Measurements from ENCODE around the gene SCAI. TPM values are rescaled to one million over a fixed set of nuclear protein-coding genes. Genes with fewer than 3 reads are reported as not detected.

The SCAI gene
- total RNA-seq (2022) = 3.7 and 5.4 TPM in 2 replicates
- percentile 51 among the genes with signal in this experiment for Bru-seq, nascent RNA
- BruChase-seq, experiment 1, labeled RNA remaining after a 6-hour chase = percentile 53 among the genes with signal in this experiment
- percentile 53 among the genes with signal in this experiment for BruChase-seq, experiment 2, labeled RNA remaining after a 2-hour chase
- long read RNA-seq, partial matches to known transcripts = 0 of 4 reads
- long read RNA-seq, other reads (novel, unspliced or antisense) = 4 of 4 reads

DNA sequence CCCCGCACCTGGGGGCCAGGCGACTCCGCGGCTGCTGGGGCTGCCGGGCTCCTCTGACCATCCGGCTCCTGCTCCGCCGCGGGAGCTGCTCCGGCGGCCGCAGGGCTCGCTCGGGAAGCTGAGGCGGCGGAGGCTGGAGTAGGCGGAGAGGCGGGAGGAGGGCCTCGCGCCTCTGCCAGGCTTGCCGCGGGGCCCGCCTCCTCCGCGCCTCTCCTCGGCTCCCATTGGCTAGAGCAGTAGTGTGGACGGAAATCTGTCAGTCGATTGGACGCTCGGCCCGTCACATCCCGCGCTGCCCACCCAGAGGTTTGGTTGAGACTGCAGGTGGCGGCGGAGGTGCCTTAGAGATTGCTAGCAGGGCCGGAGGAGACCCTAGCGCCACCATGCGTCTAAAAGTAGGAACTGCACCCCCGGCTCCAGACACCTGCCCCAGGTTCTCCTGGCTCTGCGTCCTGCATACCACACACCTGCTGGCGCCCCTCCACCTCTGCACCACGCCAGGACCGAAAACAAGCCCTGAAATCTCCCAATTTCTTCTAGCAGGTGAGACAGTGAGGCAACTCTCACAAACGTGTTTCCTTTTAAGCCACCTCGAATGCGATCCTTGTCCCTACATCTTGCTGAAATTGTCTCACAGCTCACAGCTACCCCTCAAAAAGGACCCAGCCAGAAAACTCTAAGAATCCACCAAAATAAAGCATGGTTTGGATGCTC, at the start of gene SCAI:
Gene SCAI (minus strand): TSS at position 152 of the 714 bp plus-strand sequence. CDS start 91 bp downstream, at position 61.
- BruUV-seq (replicated peaks) = no TSS peak
- intact Hi-C loops (cut with micrococcal nuclease) = loop anchor here (1.0 to 5.0 kb wide), 4 partner anchors 202 to 373 kb away; partner anchors contain the start of genes GOLGA1 and NR6A1
- peak within 1 kb of the TSS; percentile 95 for H3K4me3 Mint-ChIP-seq (ENCODE audit: unreplicated experiment)
- H3K4me1 Mint-ChIP-seq (ENCODE audit: insufficient read depth, unreplicated experiment) = peaks cover 21% of the 10 kb centered on the region
- H3K36me3 Mint-ChIP-seq (ENCODE audit: insufficient read depth, unreplicated experiment) = peaks cover 25% of the 10 kb centered on the region
- no peaks in the 10 kb centered on the region for H3K27me3 Mint-ChIP-seq (ENCODE audit: insufficient read depth, unreplicated experiment)
- POLR2A ChIA-PET = interaction anchor here (0.5 to 2.1 kb wide), 16 partner anchors 11 to 736 kb away, joined by 3 to 9 read pairs (median 3); partner anchors contain the start of genes ARPC5L, NR6A1 and RPL35
- TF ChIP-seq, protein P1, sequence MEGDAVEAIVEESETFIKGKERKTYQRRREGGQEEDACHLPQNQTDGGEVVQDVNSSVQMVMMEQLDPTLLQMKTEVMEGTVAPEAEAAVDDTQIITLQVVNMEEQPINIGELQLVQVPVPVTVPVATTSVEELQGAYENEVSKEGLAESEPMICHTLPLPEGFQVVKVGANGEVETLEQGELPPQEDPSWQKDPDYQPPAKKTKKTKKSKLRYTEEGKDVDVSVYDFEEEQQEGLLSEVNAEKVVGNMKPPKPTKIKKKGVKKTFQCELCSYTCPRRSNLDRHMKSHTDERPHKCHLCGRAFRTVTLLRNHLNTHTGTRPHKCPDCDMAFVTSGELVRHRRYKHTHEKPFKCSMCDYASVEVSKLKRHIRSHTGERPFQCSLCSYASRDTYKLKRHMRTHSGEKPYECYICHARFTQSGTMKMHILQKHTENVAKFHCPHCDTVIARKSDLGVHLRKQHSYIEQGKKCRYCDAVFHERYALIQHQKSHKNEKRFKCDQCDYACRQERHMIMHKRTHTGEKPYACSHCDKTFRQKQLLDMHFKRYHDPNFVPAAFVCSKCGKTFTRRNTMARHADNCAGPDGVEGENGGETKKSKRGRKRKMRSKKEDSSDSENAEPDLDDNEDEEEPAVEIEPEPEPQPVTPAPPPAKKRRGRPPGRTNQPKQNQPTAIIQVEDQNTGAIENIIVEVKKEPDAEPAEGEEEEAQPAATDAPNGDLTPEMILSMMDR (IDR thresholded peaks at IDR 0.05; ENCODE audit: unreplicated experiment) = peak; percentile 96
- DNase-seq (ENCODE audit: unreplicated experiment) = peak; percentile 99
- no peaks in the 10 kb centered on the region for H3K9me3 Mint-ChIP-seq (ENCODE audit: unreplicated experiment)
- CTCF ChIA-PET = interaction anchor here (0.5 to 1.5 kb wide), 14 partner anchors 11 to 1276 kb away, joined by 3 to 5 read pairs (median 4); no protein-coding TSS in a partner anchor
- H3K27ac Mint-ChIP-seq (ENCODE audit: low read depth, unreplicated experiment) = peak within 1 kb of the TSS; percentile 85

DNA sequence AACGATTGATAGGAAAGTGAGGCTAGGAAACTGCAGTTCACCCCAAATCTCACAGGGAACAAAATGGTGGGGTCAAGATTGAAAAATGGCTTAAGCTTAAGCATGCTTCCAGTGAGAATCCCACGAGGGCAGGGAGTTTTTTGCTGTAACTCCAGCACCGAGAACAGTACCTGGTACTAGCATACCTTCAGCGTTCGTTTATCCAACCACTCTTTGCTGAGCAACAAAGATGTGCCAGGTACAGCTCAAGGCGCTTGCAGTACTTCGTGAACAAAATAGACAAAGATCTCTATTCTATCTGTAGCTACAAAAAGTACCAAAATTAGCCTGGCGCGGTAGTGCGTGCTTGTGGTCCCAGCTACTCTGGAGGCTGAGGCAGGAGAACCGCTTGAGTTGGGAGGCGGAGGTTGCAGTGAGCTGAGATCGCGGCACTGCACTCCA, 47.1 kb upstream of the SCAI start:
- no peaks in the 10 kb centered on the region for H3K4me1 Mint-ChIP-seq (ENCODE audit: insufficient read depth, unreplicated experiment)
- H3K27me3 Mint-ChIP-seq (ENCODE audit: insufficient read depth, unreplicated experiment) = no peaks in the 10 kb centered on the region
- no TSS peak for BruUV-seq (replicated peaks)
- no peak for DNase-seq (ENCODE audit: unreplicated experiment)
- TF ChIP-seq, protein P1 (IDR thresholded peaks at IDR 0.05; ENCODE audit: unreplicated experiment) = no peak
- ChIA-PET POLR2A (interaction anchor here (0.7 to 4.7 kb wide), 7 partner anchors 9 to 135 kb away, joined by 3 to 68 read pairs (median 3); partner anchors contain the start of genes HSPA5 and RABEPK), CTCF (interaction anchor here (0.6 to 0.7 kb wide), 5 partner anchors 29 to 1890 kb away, joined by 3 to 4 read pairs (median 4); no protein-coding TSS in a partner anchor)
- peaks cover 14% of the 10 kb centered on the region for H3K36me3 Mint-ChIP-seq (ENCODE audit: insufficient read depth, unreplicated experiment)
- H3K9me3 Mint-ChIP-seq (ENCODE audit: unreplicated experiment) = no peaks in the 10 kb centered on the region
- peak overlapping the region; percentile 90 for H3K4me3 Mint-ChIP-seq (ENCODE audit: unreplicated experiment)
- intact Hi-C loops (cut with micrococcal nuclease) = no loop called here
- H3K27ac Mint-ChIP-seq (ENCODE audit: low read depth, unreplicated experiment) = peak overlapping the region; percentile 83

DNA sequence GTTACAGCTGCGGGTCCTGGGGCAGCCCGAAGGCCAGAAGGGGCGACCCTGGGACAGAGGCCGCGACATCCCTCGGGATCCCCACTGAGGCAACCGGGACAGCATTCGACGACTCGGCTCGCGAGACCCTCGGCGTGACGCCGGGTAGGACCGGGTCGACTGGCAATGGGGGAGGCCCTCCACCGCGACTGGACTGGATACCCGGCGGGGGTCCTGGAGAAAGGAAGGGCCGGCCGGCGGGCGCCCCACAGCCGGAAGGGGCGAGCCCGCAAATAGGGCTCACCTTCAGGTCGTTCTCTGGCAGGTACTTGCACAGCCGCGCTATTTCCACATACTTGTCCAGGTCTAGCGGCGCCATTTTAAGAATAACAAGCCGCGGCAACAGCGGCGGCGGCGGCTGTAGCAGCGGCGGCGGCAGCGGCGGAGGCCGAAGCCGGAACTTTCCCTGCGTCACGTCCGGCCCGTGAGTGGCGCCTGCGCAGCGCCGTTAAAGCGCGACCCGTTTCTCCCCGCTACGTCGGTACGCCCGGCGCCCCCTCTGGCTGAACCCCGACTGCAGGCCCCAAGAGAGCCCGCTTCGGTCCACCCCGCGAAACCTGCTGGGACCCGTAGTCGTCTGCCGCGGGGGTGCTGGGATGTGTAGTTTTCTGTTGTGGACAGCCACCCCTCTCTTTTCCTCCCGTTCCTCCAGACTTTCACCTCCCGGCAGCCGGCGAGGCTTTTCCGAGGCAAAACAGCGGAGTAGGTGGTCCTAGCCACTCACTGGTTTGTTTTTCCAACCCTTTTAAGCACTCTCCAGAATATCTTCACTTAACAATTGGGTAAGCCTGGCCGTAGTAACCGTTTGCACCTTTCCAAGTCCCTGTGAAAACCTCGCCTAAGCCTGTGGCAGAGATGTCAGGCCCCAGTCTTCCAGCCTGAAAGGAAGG, 46.3 kb upstream of the SCAI start, which contains the start of gene PPP6C:
Gene PPP6C (minus strand): TSS at position 443 of the 929 bp plus-strand sequence. CDS start 85 bp downstream, at position 358.
- Mint-ChIP-seq H3K27me3 (ENCODE audit: insufficient read depth, unreplicated experiment) (no peaks in the 10 kb centered on the region), H3K36me3 (ENCODE audit: insufficient read depth, unreplicated experiment) (peaks cover 16% of the 10 kb centered on the region), H3K27ac (ENCODE audit: low read depth, unreplicated experiment) (peak within 1 kb of the TSS; percentile 83), H3K9me3 (ENCODE audit: unreplicated experiment) (no peaks in the 10 kb centered on the region), H3K4me1 (ENCODE audit: insufficient read depth, unreplicated experiment) (no peaks in the 10 kb centered on the region), H3K4me3 (ENCODE audit: unreplicated experiment) (peak within 1 kb of the TSS; percentile 90)
- TSS peak; percentile 88 for BruUV-seq (replicated peaks)
- intact Hi-C loops (cut with micrococcal nuclease) = no loop called here
- ChIA-PET CTCF (interaction anchor here (0.7 kb wide), 2 partner anchors 427 to 1889 kb away, joined by 3 to 4 read pairs; no protein-coding TSS in a partner anchor), POLR2A (interaction anchor here (0.7 to 4.7 kb wide), 13 partner anchors 10 to 929 kb away, joined by 3 to 68 read pairs (median 3); partner anchors contain the start of genes HSPA5 and RABEPK)
- TF ChIP-seq, protein P1 (IDR thresholded peaks at IDR 0.05; ENCODE audit: unreplicated experiment) = peak; percentile 44
- DNase-seq (ENCODE audit: unreplicated experiment) = peak; percentile 92

Data from MCF 10A (cell line).